HEK293T (cell line): ENCODE data around the gene SIN3A.

Source experiments
- CTCF ChIA-PET: fragments of 350-600 bp; formaldehyde crosslinking; extraction: SDS; loops from one replicate; lab custom pipeline; 2021; ENCODE audit warnings: antibody characterized with exemption, inconsistent platforms; lab: Yijun Ruan, JAX
- POLR2A ChIA-PET: fragments of 350-600 bp; formaldehyde crosslinking; extraction: SDS; loops from one replicate; lab custom pipeline; 2020; ENCODE audit warnings: antibody characterized with exemption, inconsistent platforms; lab: Yijun Ruan, JAX
- DNase-seq: peaks from one replicate; pipeline ENCODE4 v3.0.0; 2012; ENCODE audit warnings: mixed read lengths; ENCODE audit errors: extremely low spot score
- ARNT ChIP-seq: fragments of 450-650 bp; IDR thresholded peaks from 2 replicates; pipeline ENCODE4 v1.6.1; 2017; ENCODE audit warnings: mild to moderate bottlenecking
- BHLHE40 ChIP-seq: fragments of 450-650 bp; IDR thresholded peaks from 2 replicates; pipeline ENCODE4 v1.6.1; 2016; ENCODE audit warnings: mild to moderate bottlenecking, moderate library complexity, borderline replicate concordance
- CTBP1 ChIP-seq: fragments of 450-650 bp; IDR thresholded peaks from 2 replicates; pipeline ENCODE4 v1.6.1; 2016; ENCODE audit warnings: borderline replicate concordance
- ELF4 ChIP-seq: fragments of 450-650 bp; IDR thresholded peaks from 2 replicates; pipeline ENCODE4 v1.6.1; 2017; ENCODE audit warnings: antibody characterized with exemption
- FOXA1 ChIP-seq: fragments of 450-650 bp; IDR thresholded peaks from 2 replicates; pipeline ENCODE4 v1.6.1; 2016; ENCODE audit warnings: mild to moderate bottlenecking
- FOXK2 ChIP-seq: fragments of 450-650 bp; IDR thresholded peaks from 2 replicates; pipeline ENCODE4 v1.6.1; 2016; ENCODE audit warnings: mild to moderate bottlenecking
- FOXM1 ChIP-seq: fragments of 450-650 bp; IDR thresholded peaks from 2 replicates; pipeline ENCODE4 v1.6.1; 2017; ENCODE audit warnings: mild to moderate bottlenecking, borderline replicate concordance
- HDGF ChIP-seq: fragments of 450-650 bp; IDR thresholded peaks from 2 replicates; pipeline ENCODE4 v1.6.1; 2017; ENCODE audit warnings: antibody characterized with exemption, borderline replicate concordance
- L3MBTL2 ChIP-seq: fragments of 450-650 bp; conservative IDR thresholded peaks from 2 replicates; pipeline ENCODE4 v1.6.1; 2016; ENCODE audit warnings: mild to moderate bottlenecking
- LEF1 ChIP-seq: fragments of 450-650 bp; IDR thresholded peaks from 2 replicates; pipeline ENCODE4 v1.6.1; 2017; ENCODE audit warnings: mild to moderate bottlenecking, borderline replicate concordance
- NFRKB ChIP-seq: fragments of 450-650 bp; IDR thresholded peaks from 2 replicates; pipeline ENCODE4 v1.6.1; 2016; ENCODE audit warnings: mild to moderate bottlenecking, moderate library complexity
- PKNOX1 ChIP-seq: fragments of 450-650 bp; IDR thresholded peaks from 2 replicates; pipeline ENCODE4 v1.6.1; 2016
- SP1 ChIP-seq: fragments of 450-650 bp; IDR thresholded peaks from 2 replicates; pipeline ENCODE4 v1.6.1; 2017
- SUZ12 ChIP-seq: fragments of 450-650 bp; IDR thresholded peaks from 2 replicates; pipeline ENCODE4 v1.6.1; 2016; ENCODE audit warnings: mild to moderate bottlenecking
- TARDBP ChIP-seq: fragments of 450-650 bp; IDR thresholded peaks from 2 replicates; pipeline ENCODE4 v1.6.1; 2016
- ZNF384 ChIP-seq: fragments of 450-650 bp; IDR thresholded peaks from 2 replicates; pipeline ENCODE4 v1.6.1; 2016

The SIN3A gene

GRCh38 chr15:75436881-75437280 is 14.6 kb downstream of the SIN3A start:
- POLR2A ChIA-PET = interaction anchor here (2.6 kb wide), 1 partner anchor 14 kb away, joined by 9 read pairs; the partner anchor contains the start of gene SIN3A

GRCh38 chr15:75431682-75432081 is 19.8 kb downstream of the SIN3A start:
- DNase-seq = no peak
- TF ChIP-seq FOXM1 = no peak
- no peak for TF ChIP-seq NFRKB
- no peak for TF ChIP-seq HDGF
- no peak for TF ChIP-seq BHLHE40
- TF ChIP-seq PKNOX1 = no peak
- no peak for TF ChIP-seq FOXA1
- TF ChIP-seq ELF4 = no peak
- no peak for TF ChIP-seq LEF1
- TF ChIP-seq SP1 = no peak
- no peak for TF ChIP-seq ZNF384
- no peak for TF ChIP-seq TARDBP
- TF ChIP-seq CTBP1 = no peak
- no peak for TF ChIP-seq FOXK2
- TF ChIP-seq ARNT = no peak
- TF ChIP-seq SUZ12 = no peak
- TF ChIP-seq L3MBTL2 = no peak
- POLR2A ChIA-PET = interaction anchor here (1.0 to 3.8 kb wide), 4 partner anchors 9 to 22 kb away, joined by 4 to 19 read pairs (median 8); partner anchors contain the start of gene SIN3A
- CTCF ChIA-PET = interaction anchor here (0.9 kb wide), 2 partner anchors 20 to 64 kb away, joined by 3 to 4 read pairs; no protein-coding TSS in a partner anchor

More at GRCh38 chr15:75436881-75437280, 14.6 kb downstream of the SIN3A start:
- no peak for DNase-seq
- TF ChIP-seq ELF4 (no peak), FOXM1 (no peak), ARNT (no peak), LEF1 (no peak), ZNF384 (no peak), HDGF (no peak), BHLHE40 (no peak), SP1 (no peak), NFRKB (no peak)
- CTCF ChIA-PET = no interaction called here

- POLR2A ChIA-PET = interaction anchor here (1.0 to 3.8 kb wide), 4 partner anchors 8 to 23 kb away, joined by 4 to 19 read pairs (median 8); partner anchors contain the start of gene SIN3A
- no peak for DNase-seq
- no peak for TF ChIP-seq TARDBP
- no peak for TF ChIP-seq FOXM1
- no peak for TF ChIP-seq HDGF
- no peak for TF ChIP-seq FOXK2
- no peak for TF ChIP-seq BHLHE40
- no peak for TF ChIP-seq L3MBTL2
- TF ChIP-seq SP1 = no peak
- no peak for TF ChIP-seq ZNF384
- TF ChIP-seq CTBP1 = no peak
- no peak for TF ChIP-seq FOXA1
- CTCF ChIA-PET = interaction anchor here (0.9 kb wide), 2 partner anchors 21 to 63 kb away, joined by 3 to 4 read pairs; no protein-coding TSS in a partner anchor
Observed at GRCh38 chr15:75431270-75431669, 20.2 kb downstream of the SIN3A start.

- TF ChIP-seq HDGF = no peak
- CTCF ChIA-PET = no interaction called here
- no peak for DNase-seq
- POLR2A ChIA-PET = no interaction called here
Observed at GRCh38 chr15:75430259-75430658, 21.2 kb downstream of the SIN3A start.

GRCh38 chr15:75428152-75428551 is 23.3 kb downstream of the SIN3A start:
- ChIA-PET CTCF (no interaction called here), POLR2A (no interaction called here)
- DNase-seq = no peak
- TF ChIP-seq TARDBP (no peak), LEF1 (no peak), ZNF384 (no peak)

- no peak for DNase-seq
- CTCF ChIA-PET = no interaction called here
- POLR2A ChIA-PET = no interaction called here
- TF ChIP-seq FOXA1 (no peak), NFRKB (no peak), FOXK2 (no peak), HDGF (no peak), LEF1 (no peak), TARDBP (no peak), L3MBTL2 (no peak), PKNOX1 (no peak), ARNT (no peak), BHLHE40 (no peak), ZNF384 (no peak), FOXM1 (no peak), SUZ12 (no peak), SP1 (no peak), ELF4 (no peak)
Observed at GRCh38 chr15:75425966-75426500, 25.5 kb downstream of the SIN3A start.

- POLR2A ChIA-PET = interaction anchor here (1.0 to 1.3 kb wide), 2 partner anchors 9 to 203 kb away, joined by 3 to 6 read pairs; partner anchors contain the start of gene SNUPN
- CTCF ChIA-PET = no interaction called here
- TF ChIP-seq ZNF384 (no peak), SP1 (no peak), FOXM1 (no peak), LEF1 (no peak), HDGF (no peak)
- no peak for DNase-seq
Observed at GRCh38 chr15:75422554-75422953, 28.9 kb downstream of the SIN3A start.
